ENCODE results near the gene KCNN3. TPM values are rescaled to one million over a fixed set of nuclear protein-coding genes. Genes with fewer than 3 reads are reported as not detected.

Gene KCNN3
- total and polyA plus RNA-seq, 2 of the 8 experiments (the other 6 are each of a cell fraction or from before 2014, with no cell fraction given): 2.8 to 3.7 TPM

- TF ChIP-seq CHD7 (IDR thresholded peaks at IDR 0.05; ENCODE audit: insufficient replicate concordance, low read length): no peak
- no peak for TF ChIP-seq CHD2 (IDR thresholded peaks at IDR 0.05; ENCODE audit: low read length)
- TF ChIP-seq CREB1 (IDR thresholded peaks at IDR 0.05): no peak
- no peak for TF ChIP-seq TEAD4 (IDR thresholded peaks at IDR 0.05; ENCODE audit: low read depth, low read length)
- TF ChIP-seq SIX5 (IDR thresholded peaks at IDR 0.05; ENCODE audit: low read depth, low read length): no peak
- no peak for TF ChIP-seq CTCF (IDR thresholded peaks at IDR 0.05; ENCODE audit: control extremely low read depth in 1 of 3, insufficient read depth in 1 of 3, low read depth in 1 of 3, low read length in 3 of 3)
- TF ChIP-seq NANOG (IDR thresholded peaks at IDR 0.05; ENCODE audit: insufficient read depth, low read depth, low read length, poor library complexity, severe bottlenecking): no peak
- no peak for TF ChIP-seq JUN (IDR thresholded peaks at IDR 0.05; ENCODE audit: low read depth, low read length)
Observed at GRCh38 chr1:154659823-154660592, 210.1 kb downstream of the KCNN3 start (continued).
